LNCAP (cell line): ENCODE measurements around the gene CYP26B1.

ENCODE experiments used
- TF ChIP-seq, protein P1 (sequence below): fragments of 450-650 bp; IDR thresholded peaks from 2 replicates; pipeline ENCODE4 v1.5.1; 2017; ENCODE audit warnings: mild to moderate bottlenecking

CYP26B1 gene

DNA sequence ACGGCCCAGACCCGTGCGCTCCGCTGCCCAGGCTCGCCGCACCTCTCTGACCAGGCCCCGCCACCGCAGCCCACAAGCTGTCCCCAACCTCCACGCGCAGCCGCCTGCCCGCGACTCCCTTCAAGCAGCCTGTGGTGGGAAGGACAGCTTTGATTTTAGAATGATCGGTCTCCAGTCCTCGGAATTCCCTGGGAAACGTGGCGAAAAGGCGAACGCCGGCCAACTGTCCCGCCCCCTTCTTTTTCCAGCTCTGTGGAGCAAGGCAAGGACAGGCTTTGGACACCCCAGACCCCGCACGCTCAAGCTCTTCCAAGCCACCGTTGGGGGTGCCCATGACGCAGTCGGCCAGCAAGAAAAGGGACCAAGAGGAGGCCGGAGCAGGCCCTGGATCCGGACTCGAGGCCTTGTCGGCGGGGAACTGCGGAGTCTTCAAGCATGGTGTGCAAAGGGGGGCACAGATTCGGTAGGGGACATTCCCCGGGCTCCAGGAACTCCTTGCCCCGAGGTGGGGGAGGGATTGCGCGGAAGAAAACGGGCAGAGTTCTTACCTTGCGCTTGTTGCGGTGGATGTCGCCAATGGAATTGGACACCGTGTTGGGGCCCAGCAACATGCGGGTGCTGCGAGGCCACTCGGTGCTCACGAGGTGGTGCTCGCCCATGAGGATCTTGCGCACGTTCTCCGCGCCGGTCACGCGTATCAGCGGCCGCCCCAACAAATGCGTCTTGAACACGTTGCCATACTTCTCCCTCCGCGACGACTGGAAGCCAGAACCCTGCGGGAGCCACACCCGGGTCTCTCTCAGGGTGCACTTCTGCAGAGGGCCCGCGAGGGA lies 4.0 kb downstream of the CYP26B1 start:
- TF ChIP-seq, protein P1, sequence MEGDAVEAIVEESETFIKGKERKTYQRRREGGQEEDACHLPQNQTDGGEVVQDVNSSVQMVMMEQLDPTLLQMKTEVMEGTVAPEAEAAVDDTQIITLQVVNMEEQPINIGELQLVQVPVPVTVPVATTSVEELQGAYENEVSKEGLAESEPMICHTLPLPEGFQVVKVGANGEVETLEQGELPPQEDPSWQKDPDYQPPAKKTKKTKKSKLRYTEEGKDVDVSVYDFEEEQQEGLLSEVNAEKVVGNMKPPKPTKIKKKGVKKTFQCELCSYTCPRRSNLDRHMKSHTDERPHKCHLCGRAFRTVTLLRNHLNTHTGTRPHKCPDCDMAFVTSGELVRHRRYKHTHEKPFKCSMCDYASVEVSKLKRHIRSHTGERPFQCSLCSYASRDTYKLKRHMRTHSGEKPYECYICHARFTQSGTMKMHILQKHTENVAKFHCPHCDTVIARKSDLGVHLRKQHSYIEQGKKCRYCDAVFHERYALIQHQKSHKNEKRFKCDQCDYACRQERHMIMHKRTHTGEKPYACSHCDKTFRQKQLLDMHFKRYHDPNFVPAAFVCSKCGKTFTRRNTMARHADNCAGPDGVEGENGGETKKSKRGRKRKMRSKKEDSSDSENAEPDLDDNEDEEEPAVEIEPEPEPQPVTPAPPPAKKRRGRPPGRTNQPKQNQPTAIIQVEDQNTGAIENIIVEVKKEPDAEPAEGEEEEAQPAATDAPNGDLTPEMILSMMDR = no peak

DNA sequence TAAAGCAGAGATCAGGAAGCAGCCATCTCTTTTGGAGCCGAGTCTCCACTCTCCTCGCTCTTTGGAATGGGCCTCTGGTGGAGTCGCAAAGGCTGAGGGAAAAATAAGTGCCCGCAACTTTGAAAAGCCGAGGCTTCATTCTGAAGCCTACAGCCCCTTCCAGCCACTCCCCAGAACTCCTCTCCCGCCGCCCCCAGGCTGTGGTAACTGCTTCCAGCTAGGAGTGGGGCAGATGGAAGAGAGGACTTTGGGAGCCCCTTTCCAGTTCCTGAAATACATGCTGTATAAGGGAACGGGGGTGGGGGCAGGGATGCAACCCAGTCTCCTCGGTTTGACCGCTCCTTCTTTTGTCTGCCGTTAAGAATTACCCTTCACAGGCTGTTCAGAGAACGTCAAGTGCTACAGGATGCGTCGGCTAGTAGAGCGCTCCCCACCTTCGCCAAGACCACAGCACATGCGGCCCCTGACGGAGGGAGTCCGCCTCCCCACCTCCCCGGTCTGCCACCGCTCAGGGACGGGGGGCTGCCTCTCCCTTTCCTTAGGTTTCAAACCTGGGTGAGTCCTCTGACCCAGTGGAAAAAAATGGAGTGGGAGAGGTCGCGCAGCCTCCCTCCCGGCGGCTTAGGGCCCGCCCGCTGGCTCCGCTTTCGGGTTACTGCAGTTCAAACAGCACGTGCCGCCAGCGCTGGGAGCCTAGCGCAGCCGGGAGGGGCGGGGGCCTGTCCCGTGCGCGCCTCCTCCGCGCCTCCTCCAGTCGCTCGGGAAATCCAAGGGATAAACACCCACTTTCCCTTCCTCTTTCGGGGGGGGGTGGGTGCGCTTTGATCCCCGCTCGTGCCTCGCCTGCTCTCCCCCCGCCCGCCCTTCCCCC lies 4.9 kb downstream of the CYP26B1 start:
- TF ChIP-seq, protein P1 = no peak

DNA sequence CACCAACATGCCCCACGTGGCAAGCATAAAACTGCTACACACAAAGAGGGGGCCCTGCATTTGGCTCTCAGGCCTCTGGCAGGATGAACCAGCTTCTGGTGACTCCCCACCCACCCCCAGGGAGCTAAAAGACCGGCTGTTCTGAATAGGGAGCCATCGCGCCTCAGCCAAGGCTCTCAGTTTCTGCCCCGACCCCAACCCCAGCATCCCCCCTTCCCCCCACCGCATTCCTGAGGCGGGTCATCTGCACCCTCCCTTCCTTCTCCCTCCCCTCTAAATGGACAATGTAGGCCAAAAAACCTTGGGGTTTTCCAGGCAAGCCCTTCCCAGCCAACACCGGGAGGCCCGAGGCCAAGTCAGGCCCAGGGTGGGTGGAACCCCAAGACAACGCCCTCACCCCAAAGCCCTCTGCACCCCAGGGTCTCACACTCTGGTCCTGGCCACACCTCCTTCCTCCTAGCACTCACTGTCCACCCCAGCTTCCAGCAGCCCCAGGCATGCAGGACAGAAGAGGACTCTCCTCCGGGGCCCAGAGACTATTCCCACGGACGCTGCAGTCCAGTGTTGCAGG lies 5.7 kb downstream of the CYP26B1 start:
- TF ChIP-seq, protein P1 = no peak

DNA sequence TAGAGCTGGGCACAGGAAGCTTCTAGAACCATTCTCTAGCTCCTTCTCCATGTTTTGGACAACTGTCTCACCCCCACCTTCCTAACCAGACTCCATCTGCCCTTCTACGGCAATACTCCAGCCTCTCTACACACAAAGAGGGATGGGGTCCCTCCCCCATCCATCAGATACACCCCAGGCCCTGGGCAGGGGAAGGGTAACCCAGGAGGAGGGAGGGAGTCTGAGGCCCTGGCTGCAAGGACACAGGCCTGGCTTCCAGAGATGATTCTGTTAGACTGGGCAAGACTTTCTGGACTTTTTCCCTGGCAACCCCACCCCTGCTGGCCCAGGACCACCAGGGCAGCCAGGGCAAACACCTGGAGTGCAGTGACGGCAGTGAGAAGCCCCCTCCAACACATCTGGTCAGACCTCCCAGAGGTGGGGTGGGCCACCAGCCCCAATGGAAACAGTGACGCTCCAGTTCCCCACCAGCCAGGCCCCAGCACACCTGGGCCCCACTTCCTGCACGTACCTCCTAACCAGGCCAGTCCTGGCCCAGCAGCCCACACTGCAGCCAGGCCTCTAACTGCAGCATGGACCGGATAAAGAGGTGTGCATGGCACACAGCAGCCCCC lies 6.5 kb downstream of the CYP26B1 start:
- TF ChIP-seq, protein P1 = no peak

DNA sequence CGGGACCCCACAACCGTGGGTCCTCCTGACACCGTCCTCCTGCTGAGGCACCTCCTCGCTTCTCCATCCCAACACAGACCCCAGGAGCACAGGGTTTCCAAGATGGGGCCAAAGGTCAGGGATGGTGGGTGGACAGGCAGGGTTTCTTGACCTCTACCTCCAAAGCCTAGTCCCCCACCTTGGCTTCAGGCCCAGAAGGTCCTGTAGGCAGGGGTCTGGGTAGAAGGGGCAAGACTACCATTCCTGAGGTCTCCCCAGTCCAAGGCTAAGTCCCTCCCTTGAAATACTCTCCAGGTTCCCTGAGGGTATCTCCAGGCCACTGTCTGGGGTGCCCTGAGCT lies 7.1 kb downstream of the CYP26B1 start:
- TF ChIP-seq, protein P1 = no peak

DNA sequence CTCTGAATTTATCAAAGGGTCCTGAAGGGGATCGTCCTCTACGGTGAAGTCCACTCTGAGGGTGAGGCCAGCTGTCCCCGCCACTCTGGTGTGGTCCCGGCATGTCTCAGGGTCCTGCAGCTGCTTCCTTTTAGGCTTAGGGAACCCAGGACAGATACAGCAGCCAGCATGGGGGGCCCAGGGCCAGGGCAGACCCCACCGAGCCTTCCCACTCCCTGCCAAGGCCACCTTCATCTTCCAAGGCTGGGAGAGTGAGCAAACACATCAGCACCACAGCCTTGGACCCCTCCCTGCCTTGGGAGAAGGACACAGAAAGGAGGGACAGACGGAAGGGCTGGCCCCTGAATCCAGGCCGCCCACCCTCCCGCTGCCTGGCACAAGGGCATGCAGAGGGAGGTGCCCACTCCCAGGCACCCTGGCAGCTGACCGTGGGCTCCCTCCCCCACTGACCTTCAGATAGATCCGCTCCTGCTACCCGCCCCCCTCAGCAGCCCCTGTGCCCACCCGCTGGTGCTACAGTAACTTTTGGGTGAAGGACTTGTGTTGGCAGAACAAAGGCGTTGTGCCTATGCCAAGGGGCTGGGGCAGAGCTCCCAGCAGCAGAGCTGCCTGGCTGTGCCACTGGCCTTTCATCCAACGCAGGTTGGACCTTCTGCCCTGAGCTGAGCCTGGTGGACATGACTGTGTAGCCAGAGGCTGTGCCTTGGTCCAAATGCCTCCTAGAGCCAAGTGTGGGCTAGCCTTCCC lies 7.6 kb downstream of the CYP26B1 start:
- TF ChIP-seq, protein P1 = no peak

DNA sequence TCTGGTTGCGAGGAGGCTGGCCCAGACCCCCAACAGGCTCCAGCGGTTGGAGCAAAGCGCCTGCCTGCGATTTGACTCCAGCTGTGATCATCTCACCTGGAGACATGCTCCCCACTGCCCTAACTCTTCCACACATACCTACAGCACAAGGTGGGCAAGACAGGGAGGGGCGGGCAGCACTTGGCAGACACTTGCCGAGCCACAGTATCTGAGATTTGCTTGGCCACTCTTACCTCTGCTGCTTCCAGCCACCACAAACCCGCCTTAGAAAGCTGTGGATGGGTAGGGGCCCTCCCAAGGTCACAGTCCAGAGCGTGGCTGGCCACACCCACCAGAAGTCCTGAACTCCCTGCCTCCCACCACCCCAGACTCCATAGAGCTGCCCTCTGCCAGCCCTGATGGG lies 8.2 kb downstream of the CYP26B1 start:
- TF ChIP-seq, protein P1 = no peak
